SJSA1 (cell line): Measurements from ENCODE around the gene POLR2C. TPM values are rescaled to one million over a fixed set of nuclear protein-coding genes. Genes with fewer than 3 reads are reported as not detected.

ENCODE experiments used
- DNase-seq, 2 experiments: peaks; one replicate each; pipeline ENCODE4 v3.0.0-alpha.2; 2015 to 2020; ENCODE audit warnings: low spot score in 2 of 2, low read depth in 1 of 2
- H3K27ac ChIP-seq: fragments of 250-450 bp; sonication (Bioruptor Pico); 2 replicates; pipeline ENCODE4 v1.5.1; 2020; ENCODE audit warnings: mild to moderate bottlenecking, moderate library complexity
- H3K27me3 ChIP-seq: fragments of 250-450 bp; sonication (Bioruptor Pico); replicated peaks from 2 replicates; pipeline ENCODE4 v1.5.1; 2020; ENCODE audit warnings: mild to moderate bottlenecking, moderate library complexity
- H3K36me3 ChIP-seq: fragments of 250-450 bp; sonication (Bioruptor Pico); 2 replicates; pipeline ENCODE4 v1.5.1; 2020; ENCODE audit warnings: mild to moderate bottlenecking
- H3K4me1 ChIP-seq: fragments of 250-450 bp; sonication (Bioruptor Pico); replicated peaks from 2 replicates; pipeline ENCODE4 v1.6.1; 2021; ENCODE audit warnings: mild to moderate bottlenecking
- H3K4me3 ChIP-seq: fragments of 250-450 bp; sonication (Bioruptor Pico); 2 replicates; pipeline ENCODE4 v1.5.1; 2020; ENCODE audit warnings: mild to moderate bottlenecking
- H3K9me3 ChIP-seq: fragments of 250-450 bp; sonication (Bioruptor Pico); replicated peaks from 2 replicates; pipeline ENCODE4 v1.5.1; 2020; ENCODE audit warnings: mild to moderate bottlenecking
- total RNA-seq: library from RNA; depleted of rRNA; stranded (reverse); fragments of >200 nt; shearing (Covaris generic); gene quantifications from 2 replicates; pipeline ENCODE4 v1.2.3, GENCODE V29; 2014; rRNA removed

Gene POLR2C
- total RNA-seq, result 129 and 200 TPM in 2 replicates

- Histone ChIP-seq H3K36me3 (peaks cover 63% of the 10 kb centered on the region), H3K27ac (no peak within 1 kb of the TSS; the same call in 1 of the 2 replicates)
Measured at GRCh38 chr16:57462209-57462977, at the start of gene POLR2C. TSS of gene POLR2C (plus strand) at chr16:57462679. CDS start at chr16:57462725, 46 bp downstream.

GRCh38 chr16:57413301-57413730 lies 49.2 kb upstream of the POLR2C start:
- Histone ChIP-seq H3K27me3 (no peaks in the 10 kb centered on the region), H3K36me3 (no peaks in the 10 kb centered on the region), H3K4me3 (no peak overlapping the region), H3K27ac (no peak overlapping the region), H3K9me3 (no peaks in the 10 kb centered on the region), H3K4me1 (peaks cover 17% of the 10 kb centered on the region)
- DNase-seq, result no peak

More at GRCh38 chr16:57462209-57462977, at the start of gene POLR2C:
- Histone ChIP-seq H3K4me3 (peak within 1 kb of the TSS; percentile 65), H3K27me3 (no peaks in the 10 kb centered on the region), H3K9me3 (no peaks in the 10 kb centered on the region), H3K4me1 (peaks cover 8% of the 10 kb centered on the region)
- peak; percentile 76 to 89 for DNase-seq

- H3K9me3 ChIP-seq, result no peaks in the 10 kb centered on the region
- no peak overlapping the region for H3K27ac ChIP-seq
Measured at GRCh38 chr16:57413733-57414132, 48.7 kb upstream of the POLR2C start.

GRCh38 chr16:57416084-57416483 lies 46.4 kb upstream of the POLR2C start:
- Histone ChIP-seq H3K4me3 (no peak overlapping the region), H3K4me1 (peaks cover 32% of the 10 kb centered on the region), H3K27me3 (no peaks in the 10 kb centered on the region), H3K36me3 (no peaks in the 10 kb centered on the region), H3K27ac (no peak overlapping the region), H3K9me3 (no peaks in the 10 kb centered on the region)
- DNase-seq, result no peak

More at GRCh38 chr16:57413733-57414132, 48.7 kb upstream of the POLR2C start:
- Histone ChIP-seq H3K27me3 (no peaks in the 10 kb centered on the region), H3K4me1 (peaks cover 21% of the 10 kb centered on the region), H3K36me3 (no peaks in the 10 kb centered on the region), H3K4me3 (no peak overlapping the region)
- no peak for DNase-seq

GRCh38 chr16:57419506-57419905 lies 43.0 kb upstream of the POLR2C start:
- Histone ChIP-seq H3K4me1 (peaks cover 43% of the 10 kb centered on the region), H3K27ac (no peak overlapping the region), H3K36me3 (no peaks in the 10 kb centered on the region), H3K4me3 (no peak overlapping the region), H3K9me3 (no peaks in the 10 kb centered on the region), H3K27me3 (no peaks in the 10 kb centered on the region)
- DNase-seq, result peak in 1 of 2 experiments; percentile 22

- H3K27me3 ChIP-seq, result no peaks in the 10 kb centered on the region
- no peak overlapping the region for H3K27ac ChIP-seq
- H3K4me3 ChIP-seq, result no peak overlapping the region
- H3K9me3 ChIP-seq, result no peaks in the 10 kb centered on the region
- peak; percentile 70 to 75 for DNase-seq
- peaks cover 33% of the 10 kb centered on the region for H3K4me1 ChIP-seq
- H3K36me3 ChIP-seq, result peaks cover 2% of the 10 kb centered on the region
Measured at GRCh38 chr16:57422026-57422944, 40.2 kb upstream of the POLR2C start.

GRCh38 chr16:57423152-57423551 lies 39.3 kb upstream of the POLR2C start:
- H3K27ac ChIP-seq, result no peak overlapping the region
- no peaks in the 10 kb centered on the region for H3K9me3 ChIP-seq
- no peak for DNase-seq
- H3K27me3 ChIP-seq, result no peaks in the 10 kb centered on the region
- no peak overlapping the region for H3K4me3 ChIP-seq
- H3K4me1 ChIP-seq, result peaks cover 26% of the 10 kb centered on the region
- H3K36me3 ChIP-seq, result peaks cover 9% of the 10 kb centered on the region

GRCh38 chr16:57424583-57424982 lies 37.9 kb upstream of the POLR2C start:
- peaks cover 13% of the 10 kb centered on the region for H3K4me1 ChIP-seq
- DNase-seq, result no peak
- H3K36me3 ChIP-seq, result peaks cover 19% of the 10 kb centered on the region
- H3K27me3 ChIP-seq, result no peaks in the 10 kb centered on the region
- no peak overlapping the region for H3K4me3 ChIP-seq
- H3K27ac ChIP-seq, result no peak overlapping the region
- no peaks in the 10 kb centered on the region for H3K9me3 ChIP-seq

- no peak for DNase-seq
- Histone ChIP-seq H3K27ac (no peak overlapping the region), H3K9me3 (no peaks in the 10 kb centered on the region)
Measured at GRCh38 chr16:57426356-57426755, 36.1 kb upstream of the POLR2C start.

GRCh38 chr16:57427307-57427706 lies 35.2 kb upstream of the POLR2C start:
- peaks cover 46% of the 10 kb centered on the region for H3K36me3 ChIP-seq
- H3K4me3 ChIP-seq, result no peak overlapping the region
- peaks cover 4% of the 10 kb centered on the region for H3K4me1 ChIP-seq
- no peak for DNase-seq
- no peaks in the 10 kb centered on the region for H3K27me3 ChIP-seq
- no peaks in the 10 kb centered on the region for H3K9me3 ChIP-seq
- no peak overlapping the region for H3K27ac ChIP-seq

More at GRCh38 chr16:57426356-57426755, 36.1 kb upstream of the POLR2C start:
- Histone ChIP-seq H3K4me1 (peaks cover 11% of the 10 kb centered on the region), H3K36me3 (peaks cover 37% of the 10 kb centered on the region), H3K27me3 (no peaks in the 10 kb centered on the region), H3K4me3 (no peak overlapping the region)

GRCh38 chr16:57427824-57428223 lies 34.7 kb upstream of the POLR2C start:
- Histone ChIP-seq H3K27ac (no peak overlapping the region), H3K27me3 (no peaks in the 10 kb centered on the region), H3K4me3 (no peak overlapping the region), H3K9me3 (no peaks in the 10 kb centered on the region), H3K4me1 (no peaks in the 10 kb centered on the region), H3K36me3 (peaks cover 51% of the 10 kb centered on the region)
- DNase-seq, result no peak

- H3K4me1 ChIP-seq, result no peaks in the 10 kb centered on the region
- no peaks in the 10 kb centered on the region for H3K9me3 ChIP-seq
- no peak overlapping the region for H3K4me3 ChIP-seq
- no peak for DNase-seq
- no peak overlapping the region for H3K27ac ChIP-seq
- H3K36me3 ChIP-seq, result peaks cover 83% of the 10 kb centered on the region
- H3K27me3 ChIP-seq, result no peaks in the 10 kb centered on the region
Measured at GRCh38 chr16:57430955-57431354, 31.5 kb upstream of the POLR2C start.

GRCh38 chr16:57432505-57432904 lies 30.0 kb upstream of the POLR2C start:
- no peaks in the 10 kb centered on the region for H3K9me3 ChIP-seq
- H3K4me1 ChIP-seq, result no peaks in the 10 kb centered on the region
- H3K27me3 ChIP-seq, result no peaks in the 10 kb centered on the region
- no peak overlapping the region for H3K4me3 ChIP-seq
- DNase-seq, result no peak
- peaks cover 90% of the 10 kb centered on the region for H3K36me3 ChIP-seq
- H3K27ac ChIP-seq, result no peak overlapping the region

- no peaks in the 10 kb centered on the region for H3K9me3 ChIP-seq
- no peak overlapping the region for H3K4me3 ChIP-seq
- peaks cover 89% of the 10 kb centered on the region for H3K36me3 ChIP-seq
- no peaks in the 10 kb centered on the region for H3K27me3 ChIP-seq
- no peak overlapping the region for H3K27ac ChIP-seq
- DNase-seq, result no peak
- no peaks in the 10 kb centered on the region for H3K4me1 ChIP-seq
Measured at GRCh38 chr16:57432989-57433388, 29.5 kb upstream of the POLR2C start.
